NT2/D1 (cell line): Measurements from ENCODE around the gene SETDB2.

Experiments
- DNase-seq: peaks from one replicate; pipeline ENCODE4 v3.0.0-alpha.2; 2011; ENCODE audit warnings: low read depth, low spot score
- H3K27me3 ChIP-seq: 2 replicates; pipeline ENCODE4 v1.6.0; 2011; ENCODE audit warnings: mild to moderate bottlenecking; ENCODE audit not compliant: insufficient read length, insufficient read depth
- H3K36me3 ChIP-seq: 2 replicates; pipeline ENCODE4 v1.6.1; 2011; ENCODE audit warnings: mild to moderate bottlenecking, low read length, mixed read lengths; ENCODE audit not compliant: insufficient read depth, insufficient read length
- H3K4me1 ChIP-seq: 2 replicates; pipeline ENCODE4 v1.5.1; 2011; ENCODE audit not compliant: insufficient read depth, insufficient read length
- H3K4me3 ChIP-seq: 2 replicates; pipeline ENCODE4 v1.5.1; 2011; ENCODE audit warnings: low read depth; ENCODE audit not compliant: insufficient read length
- H3K9ac ChIP-seq: 2 replicates; pipeline ENCODE4 v1.6.0; 2011; ENCODE audit warnings: low read depth; ENCODE audit not compliant: insufficient read length
- H3K9me3 ChIP-seq: 2 replicates; pipeline ENCODE4 v1.5.1; 2011; ENCODE audit warnings: mild to moderate bottlenecking, low read length; ENCODE audit not compliant: insufficient read depth
- SUZ12 ChIP-seq: IDR thresholded peaks from 2 replicates; pipeline ENCODE4 v1.6.1; 2011; ENCODE audit not compliant: insufficient read length, insufficient read depth; ENCODE audit errors: extremely low read depth
- YY1 ChIP-seq: IDR thresholded peaks from 2 replicates; pipeline ENCODE4 v1.6.1; 2011; ENCODE audit not compliant: insufficient read length, insufficient read depth
- ZNF274 ChIP-seq: IDR thresholded peaks from 2 replicates; pipeline ENCODE4 v1.6.1; 2011; ENCODE audit warnings: mild to moderate bottlenecking, low read depth, low read length

Gene SETDB2

DNA sequence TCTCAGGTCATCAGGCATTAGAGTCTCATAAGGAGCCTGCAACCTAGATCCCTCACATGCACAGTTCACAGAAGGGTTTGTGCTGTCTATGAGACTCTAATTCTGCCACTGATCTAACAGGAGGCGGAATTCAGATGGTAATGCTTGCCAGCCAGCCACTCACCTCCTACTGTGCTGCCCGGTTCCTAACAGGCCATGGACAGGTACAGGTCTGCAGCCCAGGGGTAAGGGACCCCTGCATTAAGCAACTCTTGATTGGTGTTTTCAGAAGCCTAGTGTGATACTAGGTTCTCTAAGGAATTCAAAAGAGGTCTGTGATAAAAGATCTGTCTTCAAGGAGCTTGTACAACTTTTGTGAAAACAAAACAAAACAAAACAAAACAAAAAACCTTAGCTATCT lies 31.3 kb upstream of the SETDB2 start:
- Histone ChIP-seq H3K4me3 (no peak overlapping the region), H3K36me3 (no peaks in the 10 kb centered on the region), H3K9ac (no peak overlapping the region), H3K9me3 (no peaks in the 10 kb centered on the region), H3K27me3 (no peaks in the 10 kb centered on the region), H3K4me1 (no peaks in the 10 kb centered on the region)
- DNase-seq, result no peak
- TF ChIP-seq ZNF274 (no peak), SUZ12 (no peak), YY1 (no peak)

DNA sequence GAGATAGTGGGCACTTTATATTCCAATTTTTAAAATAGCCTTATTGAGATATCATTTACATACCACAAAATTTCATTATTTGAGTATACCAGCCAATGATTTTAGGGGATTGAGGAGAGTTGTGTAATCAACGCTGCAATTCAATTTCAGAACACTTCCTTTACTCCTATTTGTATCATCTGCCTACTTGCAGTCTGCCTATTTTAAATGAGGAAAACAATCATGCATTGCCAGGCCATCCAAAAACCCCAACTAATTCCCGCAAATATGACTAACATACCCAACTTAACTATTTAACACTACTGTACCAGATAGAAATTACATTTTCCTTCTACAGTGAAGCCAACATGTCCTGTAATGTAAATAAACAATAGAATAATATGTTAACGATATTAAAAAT lies 26.9 kb upstream of the SETDB2 start:
- H3K27me3 ChIP-seq, result no peaks in the 10 kb centered on the region
- no peaks in the 10 kb centered on the region for H3K4me1 ChIP-seq
- no peak for DNase-seq
- TF ChIP-seq SUZ12 (no peak), YY1 (no peak), ZNF274 (no peak)
- no peaks in the 10 kb centered on the region for H3K36me3 ChIP-seq
- H3K9me3 ChIP-seq, result no peaks in the 10 kb centered on the region
- H3K4me3 ChIP-seq, result no peak overlapping the region
- no peak overlapping the region for H3K9ac ChIP-seq

DNA sequence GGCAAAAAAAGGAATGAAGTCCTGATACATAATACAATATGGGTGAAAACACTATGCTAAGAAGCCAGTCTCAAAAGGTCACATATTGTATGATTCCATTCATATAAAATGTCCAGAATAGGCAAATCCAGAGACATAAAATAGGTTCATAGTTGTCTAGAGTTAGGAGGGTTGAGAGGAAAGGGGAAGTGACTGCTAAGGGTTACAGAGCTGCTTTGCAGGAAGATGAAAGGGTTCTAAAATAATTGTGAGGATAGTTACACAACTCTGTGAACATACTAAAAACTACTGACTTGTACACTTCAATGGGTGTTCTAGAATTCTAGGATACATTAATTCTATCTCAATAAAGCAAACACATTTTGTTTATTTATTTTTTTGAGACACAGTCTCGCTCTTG lies 25.9 kb upstream of the SETDB2 start:
- TF ChIP-seq YY1 (no peak), SUZ12 (no peak), ZNF274 (no peak)
- Histone ChIP-seq H3K4me1 (no peaks in the 10 kb centered on the region), H3K9me3 (no peaks in the 10 kb centered on the region), H3K27me3 (no peaks in the 10 kb centered on the region), H3K36me3 (no peaks in the 10 kb centered on the region), H3K9ac (no peak overlapping the region), H3K4me3 (no peak overlapping the region)
- DNase-seq, result no peak

DNA sequence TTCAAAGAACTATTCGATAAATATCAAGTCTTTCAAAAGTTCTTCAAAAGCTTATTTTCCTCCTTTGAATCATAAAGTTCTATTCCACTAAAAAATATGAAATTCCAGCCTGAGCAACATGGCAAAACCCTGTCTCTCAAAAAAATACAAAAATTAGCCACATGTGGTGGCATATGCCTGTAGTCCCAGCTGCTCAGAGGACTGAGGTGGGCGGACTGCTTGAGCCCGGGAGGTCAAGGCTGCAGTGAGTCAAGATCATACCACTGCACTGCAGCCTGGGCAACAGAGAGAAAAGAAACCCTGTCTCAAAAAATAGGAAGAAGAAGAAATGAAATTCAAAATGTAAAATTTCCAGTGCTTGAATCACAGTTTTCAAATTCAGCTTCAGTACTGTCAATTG lies 24.8 kb upstream of the SETDB2 start:
- H3K27me3 ChIP-seq, result no peaks in the 10 kb centered on the region
- H3K9ac ChIP-seq, result no peak overlapping the region
- DNase-seq, result no peak
- H3K36me3 ChIP-seq, result no peaks in the 10 kb centered on the region
- H3K4me3 ChIP-seq, result no peak overlapping the region
- no peaks in the 10 kb centered on the region for H3K9me3 ChIP-seq
- TF ChIP-seq SUZ12 (no peak), ZNF274 (no peak), YY1 (no peak)
- H3K4me1 ChIP-seq, result no peaks in the 10 kb centered on the region

DNA sequence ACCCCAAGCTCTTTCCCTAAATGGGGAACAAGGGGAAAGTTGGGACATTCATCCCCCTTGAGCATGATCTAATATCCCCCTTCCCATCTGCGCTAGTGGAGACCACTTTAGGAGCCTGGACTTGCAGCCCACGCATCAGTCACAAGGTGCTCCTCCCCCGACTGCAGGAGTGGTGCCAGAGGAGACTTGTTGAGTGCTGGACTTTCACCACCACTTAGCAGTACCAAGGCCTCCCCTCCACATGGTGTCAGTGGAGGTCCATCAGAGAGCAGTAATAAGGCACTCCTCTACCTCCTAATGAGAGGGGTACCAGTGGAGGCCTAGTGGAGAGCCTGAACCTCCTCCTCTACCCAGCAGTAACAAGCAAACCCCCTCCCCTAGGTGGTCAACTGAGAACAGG lies 22.7 kb upstream of the SETDB2 start:
- no peak overlapping the region for H3K4me3 ChIP-seq
- no peak for DNase-seq
- H3K9me3 ChIP-seq, result no peaks in the 10 kb centered on the region
- no peak overlapping the region for H3K9ac ChIP-seq
- H3K4me1 ChIP-seq, result no peaks in the 10 kb centered on the region
- H3K36me3 ChIP-seq, result no peaks in the 10 kb centered on the region
- H3K27me3 ChIP-seq, result no peaks in the 10 kb centered on the region
- TF ChIP-seq SUZ12, result no peak
- TF ChIP-seq ZNF274, result no peak
- TF ChIP-seq YY1, result no peak

DNA sequence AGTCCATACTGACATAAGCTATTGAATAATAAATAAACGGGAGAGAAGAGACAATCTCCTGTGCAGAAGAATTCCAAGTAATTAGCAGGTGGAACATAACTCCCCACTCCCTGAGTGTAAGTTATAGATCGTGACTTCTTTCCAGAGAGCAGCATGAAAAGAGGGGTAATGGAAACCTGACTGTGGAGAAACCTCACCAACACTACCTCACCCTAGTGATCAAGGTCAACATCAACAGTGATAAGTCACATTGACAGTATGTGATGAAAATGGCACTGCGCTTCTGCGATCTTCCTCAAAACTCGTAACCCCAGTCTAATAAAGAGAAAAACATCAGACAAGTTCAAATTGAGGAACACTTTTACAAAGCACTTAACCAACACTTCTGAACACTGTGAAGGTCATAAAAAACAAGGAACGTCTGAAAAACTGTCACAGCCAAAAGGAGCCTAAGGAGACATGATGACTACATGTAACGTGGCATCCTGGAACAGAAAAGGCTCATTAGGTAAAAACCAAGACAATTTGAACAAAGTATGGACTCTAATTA lies 20.0 kb upstream of the SETDB2 start:
- Histone ChIP-seq H3K4me3 (no peak overlapping the region), H3K36me3 (no peaks in the 10 kb centered on the region), H3K27me3 (no peaks in the 10 kb centered on the region), H3K9ac (no peak overlapping the region), H3K9me3 (no peaks in the 10 kb centered on the region), H3K4me1 (no peaks in the 10 kb centered on the region)
- DNase-seq, result no peak
- TF ChIP-seq YY1 (no peak), ZNF274 (no peak), SUZ12 (no peak)

DNA sequence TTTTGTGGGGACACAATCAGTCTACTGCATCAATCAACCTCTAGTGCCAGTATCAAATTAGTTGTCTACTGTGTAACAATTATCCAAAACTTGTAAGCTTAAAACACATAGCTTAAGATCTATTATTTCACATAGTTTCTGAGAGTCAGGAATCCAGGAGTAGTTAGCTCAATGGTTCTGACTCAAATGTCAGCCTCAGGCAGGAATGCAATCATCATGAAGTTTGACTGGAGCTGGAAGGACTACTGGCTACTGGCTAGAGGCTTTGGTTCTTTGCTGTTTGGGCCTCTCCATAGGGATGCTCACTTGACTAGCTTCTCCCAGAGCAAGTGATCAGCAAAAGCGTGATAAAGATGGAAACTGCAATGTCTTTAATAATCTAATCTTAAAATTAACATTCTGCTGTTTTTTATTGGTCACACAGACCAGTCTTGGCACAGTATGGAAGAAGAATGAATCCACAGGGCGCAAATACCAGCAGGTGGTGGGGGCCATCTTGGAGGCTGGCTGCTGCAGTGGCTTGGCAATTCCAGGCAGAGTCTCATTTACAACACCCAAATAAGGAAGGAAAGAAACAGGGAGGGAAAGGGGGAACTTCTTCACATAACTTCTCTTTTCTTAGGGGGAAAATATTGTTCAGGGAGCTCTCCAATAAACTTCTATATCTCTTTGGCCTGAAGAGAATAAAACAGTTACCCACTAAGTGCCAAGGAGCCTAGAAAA lies 15.9 kb upstream of the SETDB2 start:
- no peaks in the 10 kb centered on the region for H3K9me3 ChIP-seq
- TF ChIP-seq SUZ12 (no peak), ZNF274 (no peak), YY1 (no peak)
- DNase-seq, result no peak

More for the DNA sequence above, 15.9 kb upstream of the SETDB2 start:
- Histone ChIP-seq H3K27me3 (no peaks in the 10 kb centered on the region), H3K36me3 (no peaks in the 10 kb centered on the region), H3K4me3 (no peak overlapping the region), H3K9ac (no peak overlapping the region), H3K4me1 (no peaks in the 10 kb centered on the region)
